Right atrium auricular region (tissue), 2 donors: ENCODE data around the gene GTF2IRD1. TPM values are rescaled to one million over a fixed set of nuclear protein-coding genes. Genes with fewer than 3 reads are reported as not detected.

Experiments
- DNase-seq: peaks from one replicate; pipeline ENCODE4 v3.0.0-alpha.2; 2019; ENCODE audit warnings: low spot score
- H3K27ac ChIP-seq, 2 donors: fragments of 200-600 bp; sonication (generic); 1 replicate in 1 of 2; 2 replicates in 1 of 2; pipeline ENCODE4 v1.5.1; 2016 to 2019
- H3K27me3 ChIP-seq, 2 donors: fragments of 200-600 bp; sonication (generic); one replicate each; pipeline versions ENCODE4 v1.5.1 to v1.6.0; 2017 to 2019
- H3K36me3 ChIP-seq: fragments of 200-600 bp; sonication (generic); one replicate; pipeline ENCODE4 v1.5.1; 2016
- H3K4me1 ChIP-seq, 2 donors: fragments of 200-600 bp; sonication (generic); one replicate each; pipeline versions ENCODE4 v1.5.1 to v1.6.0; 2017 to 2019
- H3K4me3 ChIP-seq, 2 donors: fragments of 200-600 bp; sonication (generic); 1 replicate in 1 of 2; 2 replicates in 1 of 2; pipeline ENCODE4 v1.5.1; 2017 to 2019; ENCODE audit warnings: mild to moderate bottlenecking in 1 of 2, moderate library complexity in 1 of 2
- H3K9me3 ChIP-seq, 2 donors: fragments of 200-600 bp; sonication (generic); one replicate each; pipeline ENCODE4 v1.5.1; 2019
- CTCF ChIP-seq, 2 donors: fragments of 200-600 bp; sonication (generic); IDR thresholded peaks; one replicate each; pipeline ENCODE4 v1.5.1; 2019; ENCODE audit warnings: antibody characterized with exemption in 2 of 2
- total RNA-seq, 2 donors: library from RNA; depleted of rRNA; stranded (reverse); fragments of >200 nt; gene quantifications; one replicate each; pipeline ENCODE4 v1.1.0, GENCODE V29; 2016

GTF2IRD1 gene
- total RNA-seq, 2 donors from 2014 or later: 15.6 to 16.5 TPM

GRCh38 chr7:74476626-74477025 lies 22.9 kb downstream of the GTF2IRD1 start:
- no peaks in the 10 kb centered on the region for H3K9me3 ChIP-seq
- peak overlapping the region; percentile 94 to 98 for H3K27ac ChIP-seq
- DNase-seq: no peak
- peaks cover 0 to 59% of the 10 kb centered on the region in 2 donors for H3K4me1 ChIP-seq
- no peaks in the 10 kb centered on the region for H3K27me3 ChIP-seq
- H3K36me3 ChIP-seq: no peaks in the 10 kb centered on the region
- no peak for TF ChIP-seq CTCF (IDR thresholded peaks at IDR 0.05)
- H3K4me3 ChIP-seq: no peak overlapping the region

- Histone ChIP-seq H3K9me3 (no peaks in the 10 kb centered on the region), H3K27ac (peak overlapping the region; percentile 94 to 98), H3K4me1 (peaks cover 0 to 78% of the 10 kb centered on the region in 2 donors), H3K27me3 (no peaks in the 10 kb centered on the region), H3K4me3 (no peak overlapping the region), H3K36me3 (no peaks in the 10 kb centered on the region)
- TF ChIP-seq CTCF (IDR thresholded peaks at IDR 0.05): no peak
- no peak for DNase-seq
Measured at GRCh38 chr7:74478671-74479065, 25.0 kb downstream of the GTF2IRD1 start.

- H3K4me3 ChIP-seq: no peak overlapping the region
- no peaks in the 10 kb centered on the region for H3K36me3 ChIP-seq
- H3K9me3 ChIP-seq: no peaks in the 10 kb centered on the region
- H3K27ac ChIP-seq: peak overlapping the region; percentile 94 to 98
- TF ChIP-seq CTCF (IDR thresholded peaks at IDR 0.05): no peak
- H3K27me3 ChIP-seq: no peaks in the 10 kb centered on the region
- DNase-seq: no peak
- peaks cover 0 to 84% of the 10 kb centered on the region in 2 donors for H3K4me1 ChIP-seq
Measured at GRCh38 chr7:74479066-74479781, 25.5 kb downstream of the GTF2IRD1 start.

- no peaks in the 10 kb centered on the region for H3K27me3 ChIP-seq
- H3K27ac ChIP-seq: peak overlapping the region; percentile 94 to 98
- no peak for TF ChIP-seq CTCF (IDR thresholded peaks at IDR 0.05)
- peak overlapping the region; percentile 14 to 47 for H3K4me3 ChIP-seq
- H3K4me1 ChIP-seq: peaks cover 0 to 84% of the 10 kb centered on the region in 2 donors
- DNase-seq: peak; percentile 93
- no peaks in the 10 kb centered on the region for H3K36me3 ChIP-seq
- H3K9me3 ChIP-seq: no peaks in the 10 kb centered on the region
Measured at GRCh38 chr7:74479961-74480829, 26.5 kb downstream of the GTF2IRD1 start.

- H3K4me1 ChIP-seq: peaks cover 0 to 82% of the 10 kb centered on the region in 2 donors
- DNase-seq: peak; percentile 83
Measured at GRCh38 chr7:74480861-74481417, 27.2 kb downstream of the GTF2IRD1 start.

More at GRCh38 chr7:74480861-74481417, 27.2 kb downstream of the GTF2IRD1 start:
- Histone ChIP-seq H3K27ac (peak overlapping the region; percentile 94 to 98), H3K27me3 (no peaks in the 10 kb centered on the region), H3K36me3 (no peaks in the 10 kb centered on the region), H3K9me3 (no peaks in the 10 kb centered on the region), H3K4me3 (peak overlapping the region; percentile 14 to 47)
- TF ChIP-seq CTCF (IDR thresholded peaks at IDR 0.05): no peak
